GM12878 (cell line): ENCODE measurements around the gene PCP2. TPM values are rescaled to one million over a fixed set of nuclear protein-coding genes. Genes with fewer than 3 reads are reported as not detected.

ENCODE experiments used
- ATAC-seq: fragments of 200-7000 bp; cut with Tn5 transposase; 3 replicates; pipeline ENCODE4 v1.9.1; 2020; ENCODE audit warnings: mild to moderate bottlenecking, moderate library complexity
- BruUV-seq: library from RNA; stranded (reverse); fragments of 400-500 nt; replicated peaks from 2 replicates; lab custom pipeline; 2021; lab: Mats Ljungman, UMichigan
- CTCF ChIA-PET: fragments of 300-600 bp; sonication (Branson Sonifier 250); formaldehyde crosslinking; extraction: SDS; loops from one replicate; lab custom pipeline; 2021; ENCODE audit warnings: inconsistent platforms; lab: Yijun Ruan, JAX
- POLR2A ChIA-PET: fragments of 350-600 bp; formaldehyde crosslinking; extraction: SDS; loops from one replicate; lab custom pipeline; 2021; ENCODE audit warnings: inconsistent platforms; lab: Charles Lee
- RAD21 ChIA-PET: fragments of 300-600 bp; sonication (Branson Sonifier 250); formaldehyde crosslinking; loops from one replicate; lab custom pipeline; 2023; ENCODE audit warnings: antibody characterized with exemption; ENCODE audit not compliant: unreplicated experiment; lab: Charles Lee
- SMC1A ChIA-PET: fragments of 300-600 bp; sonication (Branson Sonifier 250); formaldehyde crosslinking; loops from one replicate; lab custom pipeline; 2023; ENCODE audit not compliant: unreplicated experiment, uncharacterized antibody; lab: Charles Lee
- DNase-seq: peaks from one replicate; pipeline ENCODE4 v3.0.0-alpha.2; 2011; ENCODE audit warnings: low read depth, low spot score
- FAIRE-seq: peaks from 3 replicates; lab custom pipeline; 2011; peaks lifted over from hg19 to GRCh38; lab: Jason Lieb, UNC
- H2AFZ ChIP-seq: 2 replicates; pipeline ENCODE4 v1.6.0; 2011; ENCODE audit warnings: low read depth, low read length, control low read depth; ENCODE audit not compliant: control insufficient read depth
- H3K27ac ChIP-seq: 2 replicates; pipeline ENCODE4 v1.5.1; 2011; ENCODE audit warnings: control low read depth; ENCODE audit not compliant: control insufficient read depth, insufficient read depth
- H3K27me3 ChIP-seq, 2 experiments: replicated peaks in 1 of 2; 2 replicates each; pipeline versions ENCODE4 v1.6.0 to v1.6.1; 2011; ENCODE audit warnings: low read length in 1 of 2; ENCODE audit not compliant: control insufficient read depth in 2 of 2, insufficient read depth in 2 of 2
- H3K36me3 ChIP-seq, 2 experiments: 2 replicates each; pipeline ENCODE4 v1.5.1; 2011; ENCODE audit warnings: low read length in 1 of 2; ENCODE audit not compliant: control insufficient read depth in 2 of 2, insufficient read depth in 2 of 2
- H3K4me1 ChIP-seq: 2 replicates; pipeline ENCODE4 v1.6.1; 2011; ENCODE audit warnings: mild to moderate bottlenecking, low read length, moderate library complexity, mixed read lengths; ENCODE audit not compliant: control insufficient read depth, insufficient read depth
- H3K4me2 ChIP-seq: 2 replicates; pipeline ENCODE4 v1.6.0; 2011; ENCODE audit warnings: control low read depth; ENCODE audit not compliant: control insufficient read depth, insufficient read depth
- H3K4me3 ChIP-seq: fragments of 200-600 bp; sonication (generic); 2 replicates; pipeline ENCODE4 v1.5.1; 2016
- H3K79me2 ChIP-seq: 2 replicates; pipeline ENCODE4 v1.6.0; 2011; ENCODE audit warnings: low read length; ENCODE audit not compliant: control insufficient read depth, insufficient read depth
- H3K9ac ChIP-seq: 2 replicates; pipeline ENCODE4 v1.8.0; 2011; ENCODE audit warnings: low read length, control low read depth, mixed read lengths; ENCODE audit not compliant: control insufficient read depth, insufficient read depth
- H3K9me3 ChIP-seq: replicated peaks from 3 replicates; pipeline ENCODE4 v1.5.1; 2011; ENCODE audit warnings: mild to moderate bottlenecking, low read length; ENCODE audit not compliant: control insufficient read depth, insufficient read depth
- H4K20me1 ChIP-seq: 2 replicates; pipeline ENCODE4 v1.6.0; 2011; ENCODE audit not compliant: control insufficient read depth, insufficient read depth
- ATF7 ChIP-seq: fragments of 450-650 bp; IDR thresholded peaks from 2 replicates; pipeline ENCODE4 v1.6.1; 2016; ENCODE audit warnings: low read depth, mild to moderate bottlenecking
- BACH1 ChIP-seq: fragments of 450-650 bp; IDR thresholded peaks from 2 replicates; pipeline ENCODE4 v1.6.1; 2017; ENCODE audit warnings: mild to moderate bottlenecking, borderline replicate concordance
- CREM ChIP-seq: IDR thresholded peaks from 2 replicates; pipeline ENCODE4 v1.6.1; 2014; ENCODE audit warnings: antibody characterized with exemption, low read depth
- FOXM1 ChIP-seq: IDR thresholded peaks from 2 replicates; pipeline ENCODE4 v1.6.1; 2012; ENCODE audit warnings: low read depth, mild to moderate bottlenecking, inconsistent platforms, low read length, moderate library complexity
- LARP7 ChIP-seq: fragments of 450-650 bp; IDR thresholded peaks from 2 replicates; pipeline ENCODE4 v1.6.1; 2017; ENCODE audit warnings: mild to moderate bottlenecking
- NFXL1 ChIP-seq: fragments of 450-650 bp; IDR thresholded peaks from 2 replicates; pipeline ENCODE4 v1.6.1; 2017; ENCODE audit warnings: antibody characterized with exemption, mild to moderate bottlenecking, borderline replicate concordance
- NFYB ChIP-seq: IDR thresholded peaks from 2 replicates; pipeline ENCODE4 v1.6.1; 2011; ENCODE audit warnings: low read depth, mild to moderate bottlenecking, low read length, improper control_type of control experiment, moderate library complexity; ENCODE audit not compliant: insufficient read depth
- RAD51 ChIP-seq: fragments of 450-650 bp; IDR thresholded peaks from 2 replicates; pipeline ENCODE4 v1.6.1; 2016; ENCODE audit warnings: moderate library complexity, mild to moderate bottlenecking, inconsistent platforms
- SKIL ChIP-seq: fragments of 450-650 bp; IDR thresholded peaks from 2 replicates; pipeline ENCODE4 v1.6.1; 2017; ENCODE audit warnings: mild to moderate bottlenecking, low read depth, inconsistent platforms; ENCODE audit not compliant: poor library complexity, severe bottlenecking
- ZNF207 ChIP-seq: fragments of 450-650 bp; IDR thresholded peaks from 2 replicates; pipeline ENCODE4 v1.6.1; 2014; ENCODE audit warnings: antibody characterized with exemption, mild to moderate bottlenecking, borderline replicate concordance
- ZNF592 ChIP-seq: fragments of 450-650 bp; IDR thresholded peaks from 2 replicates; pipeline ENCODE4 v1.6.1; 2017; ENCODE audit warnings: mild to moderate bottlenecking, moderate library complexity
- WGBS: methylation state at CpG from one replicate; pipeline ENCODE4 v1.1.6; 2016; ENCODE audit warnings: low lambda C conversion rate; ENCODE audit not compliant: insufficient replicate concordance, insufficient coverage; ENCODE audit errors: missing lambda C conversion rate; 5-methylcytosine and 5-hydroxymethylcytosine counted together
- in situ Hi-C: fragments of 300-500 bp; cut with MboI; formaldehyde crosslinking; loops from 9 replicates; pipeline ENCODE4 v1.14.3; 2018; ENCODE audit warnings: mixed read lengths
- intact Hi-C: fragments of 100-400 bp; cut with micrococcal nuclease; formaldehyde crosslinking; loops from one replicate; pipeline ENCODE4 v1.14.2; 2022; ENCODE audit not compliant: unreplicated experiment
- polyA plus RNA-seq, 11 experiments: library from polyadenylated mRNA; depleted of rRNA in 4 of 11; unstranded in 6 of 11; stranded (reverse) in 5 of 11; fragments of >200 nt; fragmentation: Nextera tagmentation in 4 of 11; fragmentation: Illumina TruSeq in 1 of 11; extraction: Ambion mirVana in 4 of 11; extraction: Trizol in 1 of 11; gene quantifications; 1 replicate in 1 of 11; 2 replicates in 10 of 11; pipeline versions ENCODE4 v1.2.1 to v1.2.3, GENCODE V29; 2011 to 2016; ENCODE audit warnings: inconsistent platforms in 2 of 11, missing spikeins in 2 of 11, low read depth in 1 of 11
- total RNA-seq, 4 experiments: library from RNA; depleted of rRNA in 3 of 4; stranded (reverse); fragments of >200 nt in 3 of 4; fragmentation: Illumina TruSeq in 1 of 4; extraction: Trizol in 1 of 4; gene quantifications; 2 replicates each; pipeline versions ENCODE4 v1.2.1 to v1.2.3, GENCODE V29; 2013 to 2021
- TF ChIP-seq, protein P1 (sequence below): IDR thresholded peaks from 2 replicates; pipeline ENCODE4 v1.6.1; 2012; ENCODE audit warnings: low read length, inconsistent platforms

The PCP2 gene
- total and polyA plus RNA-seq, 10 of the 15 experiments (the other 5 are each of a cell fraction or from before 2014, with no cell fraction given): 0.10 to 0.62 (median 0.31) TPM; not detected in 5

- POLR2A ChIA-PET: no interaction called here
- Histone ChIP-seq H3K4me1 (no peaks in the 10 kb centered on the region), H3K9me3 (no peaks in the 10 kb centered on the region), H3K27me3 (no peaks in the 10 kb centered on the region), H3K4me3 (no peak overlapping the region), H3K36me3 (no peaks in the 10 kb centered on the region), H2AFZ (no peak overlapping the region), H3K9ac (no peak overlapping the region), H4K20me1 (no peaks in the 10 kb centered on the region), H3K79me2 (no peaks in the 10 kb centered on the region), H3K27ac (no peak overlapping the region), H3K4me2 (no peak overlapping the region)
- FAIRE-seq (no peak), DNase-seq (no peak), ATAC-seq (no peak)
- no TSS peak for BruUV-seq
- WGBS: 37% methylated on average over 30 of the region's 31 CpGs
- SMC1A ChIA-PET: no interaction called here
- RAD21 ChIA-PET: no interaction called here
- intact Hi-C loops (no loop called here), in situ Hi-C loops (no loop called here)
- CTCF ChIA-PET: no interaction called here
- TF ChIP-seq ZNF207 (no peak), ATF7 (no peak), ZNF592 (no peak), LARP7 (no peak), NFXL1 (no peak), CREM (no peak), BACH1 (no peak), RAD51 (no peak), FOXM1 (no peak), NFYB (no peak), SKIL (no peak)
- TF ChIP-seq, protein P1, sequence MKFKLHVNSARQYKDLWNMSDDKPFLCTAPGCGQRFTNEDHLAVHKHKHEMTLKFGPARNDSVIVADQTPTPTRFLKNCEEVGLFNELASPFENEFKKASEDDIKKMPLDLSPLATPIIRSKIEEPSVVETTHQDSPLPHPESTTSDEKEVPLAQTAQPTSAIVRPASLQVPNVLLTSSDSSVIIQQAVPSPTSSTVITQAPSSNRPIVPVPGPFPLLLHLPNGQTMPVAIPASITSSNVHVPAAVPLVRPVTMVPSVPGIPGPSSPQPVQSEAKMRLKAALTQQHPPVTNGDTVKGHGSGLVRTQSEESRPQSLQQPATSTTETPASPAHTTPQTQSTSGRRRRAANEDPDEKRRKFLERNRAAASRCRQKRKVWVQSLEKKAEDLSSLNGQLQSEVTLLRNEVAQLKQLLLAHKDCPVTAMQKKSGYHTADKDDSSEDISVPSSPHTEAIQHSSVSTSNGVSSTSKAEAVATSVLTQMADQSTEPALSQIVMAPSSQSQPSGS: no peak
These were observed 22.9 kb downstream of the PCP2 start for GRCh38 chr19:7610491-7611240.
